Glomerular visceral epithelial cell (primary cell): ENCODE data around the gene GAS6.

Experiments used
- DNase-seq: peaks from one replicate; pipeline ENCODE4 v3.0.0-alpha.2; 2016; ENCODE audit errors: extremely low spot score

Gene GAS6

DNA sequence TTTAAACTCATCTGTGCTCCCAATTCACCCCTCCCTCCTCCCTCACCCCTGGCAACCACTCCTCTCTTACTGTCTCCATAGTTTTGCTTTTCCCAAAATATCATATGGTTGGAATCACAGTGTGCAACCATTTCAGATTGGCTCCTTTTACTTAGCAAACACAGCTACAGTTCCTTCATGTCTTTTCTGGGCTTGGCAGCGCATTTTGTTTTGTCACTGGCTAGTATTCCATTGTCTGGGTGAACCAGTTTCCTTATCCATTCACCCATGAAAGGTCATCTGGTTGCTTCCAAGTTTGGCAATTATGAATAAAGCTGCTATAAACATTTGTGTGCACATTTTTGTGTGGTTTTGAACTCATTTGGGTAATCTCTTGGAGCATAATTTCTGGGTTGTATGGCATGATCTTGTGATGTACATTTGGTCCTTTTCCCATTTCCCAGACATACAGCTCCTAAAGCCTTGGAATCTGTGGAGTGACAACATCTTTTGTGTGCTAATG lies 23.9 kb upstream of the GAS6 start:
- DNase-seq: no peak

DNA sequence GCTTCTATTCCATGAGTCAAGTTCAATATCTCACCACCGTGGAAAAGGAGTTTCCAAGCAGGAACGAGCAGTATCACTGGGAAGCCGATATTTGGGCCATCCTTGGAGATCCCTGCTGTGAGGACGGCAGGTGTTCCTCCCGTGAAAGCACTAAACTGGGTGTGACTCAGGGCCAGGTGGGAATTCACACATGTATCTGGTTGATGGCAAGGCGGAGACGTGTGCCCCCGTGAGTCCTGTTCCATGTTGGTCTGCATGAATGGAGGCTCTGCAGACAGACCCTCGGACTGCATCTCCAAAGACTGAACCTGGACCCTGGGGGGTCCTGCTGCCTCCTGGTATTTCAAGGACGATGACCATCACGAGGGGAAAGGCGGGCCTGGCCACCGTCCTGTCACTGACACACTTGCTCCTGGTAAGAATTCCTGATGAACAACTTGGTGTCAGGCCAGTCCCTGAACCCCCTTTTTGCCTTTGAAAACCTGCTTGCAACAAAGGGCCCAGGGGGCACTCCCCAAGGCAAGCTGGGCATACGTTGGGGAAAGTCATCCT lies 22.8 kb upstream of the GAS6 start:
- DNase-seq: no peak

DNA sequence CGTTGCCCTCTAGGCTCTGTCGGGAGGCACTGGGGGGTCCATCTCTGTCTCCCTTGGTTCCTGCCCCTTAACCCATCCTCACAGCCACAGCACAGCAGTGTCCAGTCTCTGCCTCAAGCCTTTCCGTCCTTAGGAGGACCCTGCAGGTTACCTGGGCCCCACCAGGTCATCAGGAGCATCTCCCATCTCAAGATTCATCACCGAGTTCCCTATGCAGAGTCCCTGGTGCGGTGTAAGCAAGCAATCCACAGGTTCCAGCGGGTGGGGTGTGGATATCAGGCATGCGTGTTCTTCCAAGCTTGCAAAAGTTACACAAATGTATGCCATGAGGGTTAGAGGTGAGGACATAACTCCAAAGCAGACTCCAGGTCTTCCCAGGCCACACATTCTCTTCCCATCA lies 20.9 kb upstream of the GAS6 start:
- DNase-seq: no peak

DNA sequence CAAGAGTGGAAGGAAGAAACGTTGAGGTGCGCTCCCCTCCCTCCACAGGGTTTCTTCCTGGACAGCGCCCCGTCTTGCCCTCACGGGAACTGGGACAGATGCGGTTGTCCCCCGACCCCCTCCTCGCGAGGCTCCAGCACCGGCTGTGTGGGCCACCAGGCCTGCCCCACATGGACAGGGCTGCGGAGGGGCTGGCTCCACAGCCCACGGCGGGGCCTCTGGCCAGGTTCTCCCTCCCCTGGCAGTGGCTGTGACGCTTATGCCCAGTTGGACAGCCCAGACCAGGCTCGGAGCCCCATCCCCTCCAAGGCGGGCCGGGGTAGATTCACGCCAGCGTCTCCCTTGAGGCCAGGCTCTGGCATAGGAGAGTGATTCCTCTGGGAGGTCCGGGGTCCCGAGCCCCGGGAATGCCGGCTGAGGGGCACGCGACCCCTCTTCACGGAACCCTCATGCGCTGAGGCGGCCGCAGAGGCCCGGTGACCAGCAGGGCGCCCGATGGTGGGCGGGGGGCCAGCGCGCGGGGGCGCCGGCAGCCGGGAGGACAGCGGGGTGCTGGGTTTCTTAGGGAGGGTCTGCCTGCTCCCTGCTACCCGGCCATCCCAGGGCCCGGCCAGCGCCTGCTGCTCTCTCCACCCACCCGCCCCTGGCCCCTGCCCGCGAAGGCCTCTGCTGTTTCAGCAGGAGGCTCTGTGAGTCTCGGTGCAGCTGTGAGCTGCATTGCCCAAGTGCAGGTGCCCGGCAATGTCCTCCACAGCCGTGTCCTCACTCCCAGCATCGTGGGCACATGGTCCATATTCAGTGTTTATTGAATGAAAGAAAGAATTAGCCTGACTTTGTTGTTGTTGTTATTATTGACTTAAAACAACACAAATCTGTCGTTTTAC lies 20.3 kb upstream of the GAS6 start:
- no peak for DNase-seq

DNA sequence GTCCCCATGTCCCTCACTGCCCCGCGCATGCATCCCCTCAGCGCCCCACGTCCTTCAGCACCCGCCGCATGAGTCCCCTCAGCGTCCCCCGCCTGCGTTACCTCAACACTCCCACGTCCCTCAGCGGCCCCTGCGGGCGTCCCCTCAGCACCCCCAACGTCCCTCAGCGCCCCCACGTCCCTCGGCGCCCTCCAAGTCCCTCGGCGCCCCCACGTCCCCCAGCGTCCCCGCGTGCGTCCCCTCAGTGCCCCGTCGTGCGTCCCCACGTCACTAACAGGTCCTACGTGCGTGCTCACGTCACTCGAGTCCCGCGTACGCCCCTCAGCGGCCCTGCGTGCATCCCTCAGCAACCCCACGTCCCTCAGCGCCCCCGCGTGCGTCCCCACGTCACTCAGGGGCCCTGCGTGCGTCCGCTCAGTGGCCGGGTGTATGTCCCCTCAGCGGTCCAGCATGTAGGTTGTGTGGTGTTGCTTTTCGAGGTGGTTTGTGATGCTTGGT lies 19.5 kb upstream of the GAS6 start:
- DNase-seq: no peak

DNA sequence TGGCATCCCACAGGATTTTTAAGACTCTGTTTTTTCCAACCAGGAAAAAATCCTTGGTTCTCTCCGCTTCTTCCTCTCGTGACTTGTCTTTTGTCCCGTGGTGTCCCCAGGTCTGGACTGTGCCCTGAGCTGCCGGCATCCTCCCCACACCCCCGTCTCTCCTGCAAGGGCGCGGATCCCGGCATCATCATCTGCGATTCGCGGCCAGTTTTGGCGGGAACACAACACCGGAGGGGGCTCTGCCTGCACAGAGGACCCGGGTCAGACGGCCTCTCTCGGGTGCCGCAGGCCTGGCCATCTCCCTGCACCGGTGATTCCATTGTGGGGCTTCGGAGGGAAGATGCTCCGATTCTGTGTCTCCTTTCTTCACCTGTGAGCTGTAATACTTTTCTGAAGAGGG lies 18.8 kb upstream of the GAS6 start:
- DNase-seq: no peak

DNA sequence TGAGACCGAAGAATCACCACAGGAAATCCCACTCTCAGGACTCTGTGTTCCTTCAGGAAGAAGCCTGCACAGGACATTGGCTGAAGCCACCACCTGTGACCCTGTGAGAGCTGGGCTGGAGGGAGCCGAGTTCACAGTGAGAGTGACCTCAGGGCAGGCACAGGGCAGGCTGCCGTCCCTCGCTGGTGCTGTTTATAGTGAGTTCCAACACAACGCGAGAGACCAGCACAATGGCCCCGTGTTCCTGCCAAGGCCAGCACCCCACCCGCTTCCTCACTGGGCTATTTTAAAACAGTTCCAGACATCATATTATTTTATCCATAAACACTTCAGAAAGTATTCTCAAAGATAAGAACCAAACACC lies 18.4 kb upstream of the GAS6 start:
- DNase-seq: no peak

DNA sequence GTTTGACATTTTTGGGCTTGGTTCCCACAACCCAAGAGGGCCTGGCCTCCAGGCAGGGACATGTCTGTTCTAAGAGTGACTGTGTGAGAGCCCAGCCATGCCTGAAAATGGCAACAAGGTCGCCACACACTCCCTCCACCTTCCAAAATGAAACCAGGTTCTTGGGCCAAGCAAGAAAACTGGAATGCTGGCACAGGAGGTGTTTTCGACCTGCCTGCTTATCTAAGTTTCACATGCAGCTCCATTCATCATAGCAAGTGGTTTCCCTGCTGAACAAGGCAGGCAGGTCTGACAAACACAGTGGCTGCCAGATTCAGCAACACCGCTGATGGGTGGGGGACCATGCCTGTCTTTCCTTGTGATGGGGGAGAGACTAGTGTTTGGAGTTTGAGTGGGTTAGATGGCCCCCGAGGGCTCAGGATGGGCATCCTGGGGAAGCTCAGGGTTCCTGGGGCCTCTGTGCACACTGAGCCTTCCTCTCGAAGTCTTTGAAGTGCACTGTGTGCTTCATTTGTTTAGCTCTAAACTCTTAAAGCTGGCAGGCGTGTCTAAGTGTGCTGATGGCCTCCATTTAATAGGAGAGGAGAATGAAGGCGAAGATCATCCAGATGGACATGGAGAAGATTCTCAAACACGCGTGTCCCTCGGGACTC lies 17.9 kb upstream of the GAS6 start:
- no peak for DNase-seq

DNA sequence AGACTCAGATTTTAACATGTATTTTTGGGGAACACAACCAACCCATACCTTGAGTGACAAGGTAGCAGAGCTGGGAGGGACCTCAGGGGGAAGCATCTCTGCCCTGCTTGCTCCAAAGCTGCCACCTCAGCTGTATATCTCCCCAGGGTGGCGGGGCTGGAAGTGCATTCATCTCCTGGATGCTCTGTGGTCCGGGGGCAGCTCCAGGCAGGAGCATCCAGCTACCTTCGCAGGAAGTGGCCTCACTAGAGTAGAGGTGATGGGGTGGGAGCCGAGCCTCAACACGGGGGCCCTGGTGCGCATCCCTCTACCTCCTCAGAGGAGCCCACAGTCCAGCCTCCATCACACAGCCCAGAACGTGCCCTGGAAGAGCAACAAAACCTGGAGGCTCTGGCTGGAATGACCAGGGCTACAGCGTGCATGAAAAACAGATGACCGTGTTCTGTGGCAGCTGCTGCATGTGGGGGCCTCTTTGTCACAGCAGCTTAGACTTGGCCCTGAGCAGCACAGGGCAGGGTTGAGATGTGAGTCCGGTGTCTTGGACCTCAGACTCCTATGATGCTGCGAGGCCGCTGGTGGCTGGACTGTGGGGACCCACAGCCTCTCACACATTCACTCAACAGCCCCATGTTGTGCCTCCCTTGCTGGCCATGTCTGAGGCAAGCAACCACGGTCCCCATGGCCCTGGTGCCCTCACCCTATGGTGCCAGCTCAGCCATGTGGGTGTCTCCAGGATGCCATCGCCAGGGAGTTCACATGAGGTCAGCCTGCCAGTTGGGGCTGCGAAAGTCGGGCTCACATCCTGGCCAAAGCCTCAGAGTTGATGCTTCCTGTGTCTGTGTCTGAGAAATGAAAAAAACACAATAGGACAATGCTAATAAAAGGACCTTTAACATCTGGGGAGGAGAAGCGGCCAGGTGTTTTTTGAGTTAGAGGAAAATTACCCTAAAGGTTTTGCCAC lies 17.1 kb upstream of the GAS6 start:
- DNase-seq: no peak

DNA sequence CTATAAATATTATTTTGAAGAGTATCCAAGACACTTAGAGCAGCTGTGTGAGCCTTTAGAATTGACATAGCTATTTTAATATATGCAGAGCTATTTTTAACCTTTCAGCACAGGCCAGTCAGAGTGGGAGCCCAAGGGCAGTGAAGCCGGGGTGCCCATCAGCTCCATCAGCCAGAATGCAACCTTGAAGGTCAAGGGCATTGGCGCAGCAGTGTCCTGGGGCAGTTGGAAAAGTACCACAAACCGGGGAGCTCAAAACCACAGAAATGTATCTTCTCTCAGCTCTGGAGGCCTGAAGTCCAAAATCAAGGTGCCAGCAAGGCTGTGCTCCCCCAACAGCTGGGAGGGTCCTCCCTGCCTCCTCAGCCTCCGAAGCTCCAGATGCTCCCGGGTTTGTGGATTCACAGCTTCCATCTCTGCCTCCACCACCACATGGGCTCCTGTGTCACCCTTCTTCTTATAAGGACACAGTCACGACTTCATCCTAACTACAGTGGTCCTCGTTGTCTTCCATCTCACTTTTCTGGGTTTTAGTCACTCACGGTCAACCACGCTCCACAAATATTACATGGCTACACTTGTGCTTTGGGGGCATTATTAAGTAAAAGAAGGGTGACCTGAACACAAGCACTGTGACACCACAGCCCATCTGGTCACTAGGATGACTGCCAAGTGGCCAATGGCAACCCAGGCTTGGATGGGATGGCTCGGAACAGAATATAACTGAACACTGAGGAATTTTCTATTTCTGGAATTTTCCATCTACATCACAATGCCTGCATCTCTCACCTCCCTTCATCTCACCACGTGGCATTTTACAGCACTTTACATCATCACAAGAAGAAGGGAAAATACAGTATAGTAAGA lies 15.9 kb upstream of the GAS6 start:
- DNase-seq: no peak

DNA sequence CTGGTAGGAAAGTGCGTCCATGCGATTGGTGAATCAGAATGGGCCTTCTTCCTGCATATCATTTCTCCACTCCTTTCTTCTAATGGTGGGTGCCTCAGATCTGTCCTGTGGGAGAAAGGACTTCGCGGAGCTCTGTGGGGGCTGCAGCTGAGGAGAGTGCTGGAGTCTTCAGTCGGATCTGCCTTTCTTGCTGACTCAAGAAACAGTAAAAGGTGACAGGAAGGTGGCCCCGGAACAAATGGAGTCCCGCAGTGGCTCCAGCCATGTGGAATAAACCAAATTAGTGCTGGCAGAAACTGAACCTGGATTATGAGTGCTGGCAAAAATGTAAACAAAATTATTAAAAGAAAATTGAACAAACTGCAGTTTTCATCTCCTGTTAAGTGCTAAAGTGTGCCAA lies 15.1 kb upstream of the GAS6 start:
- no peak for DNase-seq

DNA sequence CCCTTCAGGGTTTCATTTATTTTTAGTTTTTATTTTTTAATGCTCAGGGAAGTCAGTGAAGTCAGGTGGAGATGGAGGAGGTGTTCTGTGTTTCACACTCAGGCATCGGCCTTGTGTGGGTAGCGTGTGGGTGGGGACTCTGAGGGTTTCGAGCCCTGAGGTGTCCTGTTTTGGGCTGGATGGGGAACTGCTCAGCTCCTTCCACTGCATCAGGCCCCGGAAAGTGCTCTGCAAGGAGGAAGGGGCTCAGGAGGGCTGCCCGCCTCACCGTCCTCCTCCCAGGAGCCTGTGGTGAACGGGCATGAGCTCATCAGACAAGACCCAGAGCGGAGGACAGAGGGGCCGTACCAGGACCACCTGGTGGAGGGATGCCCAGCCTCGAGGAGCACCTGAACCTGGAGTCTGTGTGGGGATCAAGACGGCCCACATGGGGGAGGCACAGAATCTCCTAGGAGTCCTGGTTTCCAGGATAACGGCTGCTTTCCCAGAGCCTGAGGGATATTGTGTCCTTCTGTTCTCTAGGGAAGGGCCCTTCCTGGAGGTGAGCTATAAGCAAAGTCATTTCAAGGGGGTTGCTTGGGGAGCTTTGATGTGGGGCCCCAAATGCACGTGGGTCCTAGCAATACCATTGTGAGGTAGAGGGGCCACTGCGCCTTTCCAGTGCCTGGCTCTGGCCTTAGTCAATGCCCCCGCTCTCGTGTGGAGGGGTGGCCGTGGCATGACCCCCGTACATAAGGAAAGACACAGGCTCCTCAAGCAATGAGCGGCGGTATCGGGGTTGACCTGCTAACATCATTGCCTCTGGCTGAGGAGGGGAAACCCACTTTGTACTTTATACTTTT lies 13.5 kb upstream of the GAS6 start:
- DNase-seq: no peak

DNA sequence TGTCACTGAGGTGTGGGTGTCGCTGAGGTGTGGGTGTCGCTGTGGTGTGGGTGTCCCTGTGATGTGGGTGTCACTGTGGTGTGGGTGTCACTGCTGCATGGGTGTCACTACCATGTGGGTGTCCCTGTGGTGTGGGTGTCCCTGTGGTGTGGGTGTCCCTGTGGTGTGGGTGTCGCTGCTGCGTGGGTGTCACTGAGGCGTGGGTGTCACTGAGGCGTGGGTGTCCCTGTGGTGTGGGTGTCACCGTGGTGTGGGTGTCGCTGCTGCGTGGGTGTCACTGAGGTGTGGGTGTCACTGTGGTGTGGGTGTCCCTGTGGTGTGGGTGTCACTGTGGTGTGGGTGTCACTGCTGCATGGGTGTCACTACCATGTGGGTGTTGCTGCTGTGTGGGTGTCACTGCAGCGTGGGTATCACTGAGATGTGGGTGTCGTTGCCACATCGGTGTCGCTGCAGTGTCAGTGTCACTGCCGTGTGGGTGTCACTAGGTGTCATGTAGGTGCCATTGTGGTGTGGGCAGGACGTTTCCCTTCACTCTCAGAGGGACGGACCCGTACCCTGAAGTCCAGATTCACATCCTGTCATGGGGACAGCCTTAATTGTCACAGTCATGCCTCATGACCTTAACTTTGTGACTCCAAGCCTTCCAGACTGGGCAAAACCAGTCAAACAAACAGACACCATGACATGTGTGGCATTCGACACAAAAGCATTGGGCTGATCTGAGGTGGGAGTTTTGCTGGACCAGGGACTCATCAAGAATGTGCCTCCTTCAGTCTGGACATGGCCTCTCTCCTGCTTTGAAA lies 12.7 kb upstream of the GAS6 start:
- no peak for DNase-seq

DNA sequence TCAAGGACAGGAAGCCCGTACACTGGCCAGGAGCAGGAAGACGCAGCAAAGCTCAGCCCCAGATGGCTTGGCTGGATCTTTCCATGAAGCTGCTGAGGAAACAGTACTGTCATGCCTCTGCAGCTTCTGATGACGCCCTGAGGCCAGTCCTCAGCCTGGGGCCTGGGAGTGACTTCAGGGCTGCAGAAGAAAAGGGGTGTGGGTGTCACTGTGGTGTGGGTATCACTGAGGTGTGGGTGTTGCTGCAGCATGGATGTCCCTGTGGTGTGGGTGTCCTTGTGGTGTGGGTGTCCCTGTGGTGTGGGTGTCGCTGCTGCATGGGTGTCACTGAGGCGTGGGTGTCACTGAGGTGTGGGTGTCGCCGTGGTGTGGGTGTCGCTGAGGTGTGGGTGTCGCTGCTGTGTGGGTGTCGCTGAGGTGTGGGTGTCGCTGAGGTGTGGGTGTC lies 12.0 kb upstream of the GAS6 start:
- no peak for DNase-seq

DNA sequence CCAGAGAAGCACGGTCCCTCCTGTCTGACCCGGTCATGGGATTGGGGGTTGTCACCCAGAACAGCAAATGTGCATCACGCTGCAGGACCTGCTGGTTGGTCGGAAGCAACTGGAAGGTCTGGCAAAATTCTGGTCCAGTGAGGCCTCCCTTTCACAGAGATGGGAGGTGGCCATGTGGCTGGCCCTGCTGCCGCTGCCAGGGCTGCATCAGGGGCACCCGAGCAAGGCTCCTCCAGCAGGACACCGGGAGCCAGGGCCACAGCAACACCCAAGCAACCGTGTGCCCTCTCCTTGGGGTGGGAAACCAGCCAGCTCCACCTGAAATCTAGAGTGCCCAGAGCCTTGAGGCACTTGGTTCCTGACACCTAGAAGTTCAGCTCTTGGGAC lies 11.5 kb upstream of the GAS6 start:
- no peak for DNase-seq

DNA sequence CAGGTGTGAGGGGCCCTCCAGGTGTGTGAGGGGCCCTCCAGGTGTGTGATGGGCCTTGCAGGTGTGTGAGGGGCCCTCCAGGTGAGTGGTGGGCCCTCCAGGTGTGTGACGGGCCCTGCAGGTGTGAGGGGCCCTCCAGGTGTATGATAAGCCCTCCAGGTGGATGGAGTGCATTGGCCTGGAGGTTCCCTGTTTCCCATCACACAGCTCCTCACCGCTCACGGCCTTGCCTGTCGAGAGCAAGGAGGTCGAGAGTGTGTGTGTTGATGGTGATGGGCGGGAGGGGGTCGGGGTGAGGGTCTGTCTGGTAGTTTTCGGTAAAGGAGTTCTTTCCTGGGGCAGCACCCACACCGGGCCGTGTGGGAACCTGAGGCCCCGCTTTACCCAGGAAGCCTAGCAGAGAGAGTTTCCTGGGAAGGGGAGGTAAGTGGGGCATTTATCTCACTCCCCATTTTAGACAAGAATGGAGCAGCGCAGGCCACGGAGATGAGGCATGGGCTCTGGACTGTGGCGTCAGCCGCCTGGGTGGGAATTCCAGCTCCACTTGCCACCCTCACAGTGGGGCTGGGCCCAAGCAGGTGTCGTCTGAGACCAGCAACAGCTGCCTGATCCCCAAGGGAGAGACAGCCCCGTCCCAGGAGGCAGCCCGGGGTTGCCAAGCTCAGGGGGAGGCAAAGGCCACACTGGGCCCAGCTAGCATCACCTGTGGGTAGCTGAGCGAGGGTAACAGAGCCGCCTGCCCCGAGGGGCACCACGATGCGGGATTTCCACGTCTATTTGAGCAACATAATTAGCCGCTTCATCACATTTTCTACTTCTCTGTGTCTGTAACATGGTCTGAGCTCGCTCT lies 10.9 kb upstream of the GAS6 start:
- DNase-seq: no peak

DNA sequence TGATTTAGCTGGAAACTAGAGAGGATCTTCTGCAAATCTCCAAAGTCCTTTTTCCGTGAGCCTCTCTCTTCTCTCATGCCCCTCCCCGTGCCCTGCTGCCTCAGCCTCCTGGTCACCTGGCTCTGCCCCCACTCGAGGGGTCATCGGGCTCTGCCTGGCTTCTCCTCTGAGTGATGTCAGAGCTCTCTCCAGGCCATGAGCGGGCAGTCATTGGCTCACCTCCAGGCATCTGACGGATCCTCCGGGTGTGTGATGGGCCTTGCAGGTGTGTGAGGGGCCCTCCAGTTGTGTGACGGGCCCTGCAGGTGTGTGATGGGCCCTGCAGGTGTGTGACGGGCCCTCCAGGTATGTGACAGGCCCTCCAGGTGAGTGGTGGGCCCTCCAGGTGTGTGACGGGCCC lies 10.3 kb upstream of the GAS6 start:
- no peak for DNase-seq

DNA sequence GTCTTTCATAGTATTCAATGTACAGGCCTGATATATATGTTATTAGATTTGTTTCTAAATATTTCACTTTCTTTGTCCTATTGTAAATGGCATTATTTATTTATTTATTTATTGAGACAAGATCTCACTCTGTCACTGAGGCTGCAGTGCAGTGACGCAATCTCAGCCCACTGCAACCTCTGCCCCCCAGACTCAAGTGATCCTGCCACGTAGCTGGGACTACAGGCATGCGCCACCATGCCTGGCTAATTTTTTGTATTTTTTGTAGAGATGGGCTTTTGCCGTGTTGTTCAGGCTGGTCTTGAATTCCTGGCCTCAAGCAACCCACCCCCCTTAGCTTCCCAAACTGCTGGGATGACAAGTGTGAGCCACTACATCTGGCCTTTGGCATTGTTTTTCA lies 5.4 kb upstream of the GAS6 start:
- DNase-seq: no peak
